ACC112 (cell line): ENCODE results near the gene CARMIL3.

ENCODE experiments used
- H2AFZ ChIP-seq: fragments of 200-600 bp; sonication (generic); one replicate; pipeline ENCODE4 v1.6.0; 2017; ENCODE audit warnings: antibody characterized with exemption, low read length; ENCODE audit not compliant: unreplicated experiment
- H3K27ac ChIP-seq: fragments of 200-600 bp; sonication (generic); 2 replicates; pipeline ENCODE4 v1.5.1; 2014; ENCODE audit warnings: low read depth, mild to moderate bottlenecking, antibody characterized with exemption, low read length, moderate library complexity
- H3K27me3 ChIP-seq: fragments of 200-600 bp; sonication (generic); 2 replicates; pipeline ENCODE4 v1.6.1; 2014; ENCODE audit warnings: mild to moderate bottlenecking, antibody characterized with exemption, low read length, moderate library complexity, mixed read lengths; ENCODE audit not compliant: insufficient read depth
- H3K36me3 ChIP-seq: fragments of 200-600 bp; sonication (generic); 2 replicates; pipeline ENCODE4 v1.6.1; 2016; ENCODE audit warnings: mild to moderate bottlenecking, antibody characterized with exemption, low read length, moderate library complexity, mixed read lengths; ENCODE audit not compliant: insufficient read depth
- H3K4me1 ChIP-seq: fragments of 200-600 bp; sonication (generic); one replicate; pipeline ENCODE4 v1.6.1; 2016; ENCODE audit warnings: low read length, mixed read lengths; ENCODE audit not compliant: insufficient read depth, unreplicated experiment, control insufficient read depth
- H3K4me3 ChIP-seq: fragments of 200-600 bp; sonication (generic); 2 replicates; pipeline ENCODE4 v1.5.1; 2014; ENCODE audit warnings: mild to moderate bottlenecking, low read depth, low read length
- H3K79me2 ChIP-seq: fragments of 200-600 bp; sonication (generic); one replicate; pipeline ENCODE4 v1.6.0; 2016; ENCODE audit warnings: low read length; ENCODE audit not compliant: control insufficient read depth, unreplicated experiment, insufficient read depth

CARMIL3 gene

DNA sequence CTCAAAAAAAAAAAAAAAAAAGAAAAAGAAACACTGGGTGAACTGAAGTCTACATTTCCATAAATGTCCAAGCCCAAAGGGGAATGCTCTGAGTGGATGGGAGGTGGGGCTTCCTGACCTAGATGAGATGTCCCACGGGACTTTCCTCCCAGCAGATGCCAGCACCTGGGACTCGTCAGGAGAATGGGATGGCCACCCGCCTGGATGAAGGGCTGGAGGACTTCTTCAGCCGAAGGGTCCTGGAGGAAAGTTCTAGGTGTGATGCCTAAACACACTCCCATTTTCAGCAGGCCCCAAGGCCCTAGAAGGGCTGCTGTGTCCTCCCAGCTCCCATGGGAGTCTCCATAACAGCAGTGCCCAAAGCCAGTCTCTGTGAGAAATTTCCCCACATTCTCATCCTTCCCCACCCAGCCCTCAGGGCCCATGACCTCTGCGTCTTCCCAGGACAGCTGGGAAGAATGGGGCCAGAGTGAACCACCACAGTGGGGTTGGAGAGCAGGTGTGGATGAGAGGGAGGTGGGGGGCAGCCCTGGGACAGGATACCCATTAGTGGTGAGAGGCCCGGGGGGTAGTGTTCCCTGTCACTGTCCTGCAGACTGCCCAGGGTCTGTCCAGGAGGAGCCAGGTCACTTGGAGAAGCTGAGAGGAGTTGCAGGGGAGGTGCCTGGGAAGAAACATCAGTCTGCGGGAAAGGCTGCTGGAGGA lies 12.4 kb downstream of the CARMIL3 start:
- Histone ChIP-seq H3K4me1 (no peaks in the 10 kb centered on the region), H2AFZ (no peak overlapping the region), H3K27me3 (peaks cover 15% of the 10 kb centered on the region; the same call in 1 of the 2 replicates), H3K36me3 (no peaks in the 10 kb centered on the region), H3K4me3 (no peak overlapping the region), H3K79me2 (no peaks in the 10 kb centered on the region), H3K27ac (no peak overlapping the region)

DNA sequence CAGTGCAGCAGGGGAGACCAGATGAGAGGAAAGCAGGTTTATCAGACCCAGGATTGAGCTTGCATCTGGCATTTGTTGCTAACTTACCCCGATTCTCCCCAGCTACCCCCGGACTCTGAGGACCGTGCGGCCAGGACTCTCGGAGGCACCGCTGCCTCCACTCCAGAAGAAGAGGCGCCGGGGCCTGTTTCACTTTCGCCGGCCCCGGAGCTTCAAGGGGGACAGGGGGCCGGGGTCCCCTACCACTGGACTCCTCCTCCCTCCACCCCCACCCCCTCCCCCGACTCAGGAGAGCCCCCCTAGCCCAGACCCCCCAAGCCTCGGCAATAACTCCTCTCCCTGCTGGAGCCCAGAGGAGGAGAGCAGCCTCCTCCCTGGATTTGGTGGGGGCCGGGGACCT lies 13.0 kb downstream of the CARMIL3 start:
- Histone ChIP-seq H3K27me3 (peaks cover 21% of the 10 kb centered on the region), H2AFZ (no peak overlapping the region), H3K4me3 (no peak overlapping the region), H3K36me3 (no peaks in the 10 kb centered on the region), H3K27ac (no peak overlapping the region), H3K79me2 (no peaks in the 10 kb centered on the region), H3K4me1 (no peaks in the 10 kb centered on the region)

- Histone ChIP-seq H3K79me2 (no peaks in the 10 kb centered on the region), H3K4me1 (no peaks in the 10 kb centered on the region), H3K36me3 (no peaks in the 10 kb centered on the region), H2AFZ (no peak overlapping the region), H3K27me3 (peaks cover 25% of the 10 kb centered on the region), H3K27ac (no peak overlapping the region), H3K4me3 (no peak overlapping the region)
These were observed 13.6 kb downstream of the CARMIL3 start for GRCh38 chr14:24065408-24065807.

DNA sequence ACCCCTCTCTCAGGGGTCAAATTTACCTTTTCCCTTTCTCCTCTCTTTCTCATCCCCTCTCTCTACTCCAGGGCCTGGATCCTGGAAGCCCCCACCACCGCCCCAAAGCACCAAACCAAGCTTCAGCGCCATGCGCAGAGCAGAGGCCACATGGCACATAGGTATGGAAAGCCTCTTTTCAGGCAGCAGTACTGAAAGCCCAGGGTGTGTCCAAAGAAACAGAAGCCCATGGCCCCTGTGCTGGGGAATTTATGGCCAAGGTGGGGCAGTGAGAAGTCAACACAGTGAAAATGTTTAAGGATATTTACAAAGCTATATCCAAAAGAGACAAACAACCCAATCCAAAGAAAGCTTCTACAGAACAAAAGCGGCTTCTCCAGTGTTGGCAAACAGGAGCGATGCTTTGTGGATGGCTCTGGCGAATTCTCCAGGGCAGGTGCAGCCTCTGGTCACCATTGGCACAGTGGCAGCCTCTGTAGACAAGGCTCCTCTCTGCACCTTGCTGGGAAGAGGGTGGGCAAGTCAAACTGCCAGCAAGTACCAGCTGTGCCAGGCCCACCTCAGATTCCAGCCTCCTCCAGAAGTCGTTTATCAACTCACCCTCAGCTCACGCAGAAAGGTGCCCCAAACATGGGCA lies 14.8 kb downstream of the CARMIL3 start:
- H3K4me3 ChIP-seq = no peak overlapping the region
- no peaks in the 10 kb centered on the region for H3K79me2 ChIP-seq
- peaks cover 37% of the 10 kb centered on the region for H3K27me3 ChIP-seq
- H2AFZ ChIP-seq = no peak overlapping the region
- no peaks in the 10 kb centered on the region for H3K36me3 ChIP-seq
- no peak overlapping the region for H3K27ac ChIP-seq
- H3K4me1 ChIP-seq = no peaks in the 10 kb centered on the region

DNA sequence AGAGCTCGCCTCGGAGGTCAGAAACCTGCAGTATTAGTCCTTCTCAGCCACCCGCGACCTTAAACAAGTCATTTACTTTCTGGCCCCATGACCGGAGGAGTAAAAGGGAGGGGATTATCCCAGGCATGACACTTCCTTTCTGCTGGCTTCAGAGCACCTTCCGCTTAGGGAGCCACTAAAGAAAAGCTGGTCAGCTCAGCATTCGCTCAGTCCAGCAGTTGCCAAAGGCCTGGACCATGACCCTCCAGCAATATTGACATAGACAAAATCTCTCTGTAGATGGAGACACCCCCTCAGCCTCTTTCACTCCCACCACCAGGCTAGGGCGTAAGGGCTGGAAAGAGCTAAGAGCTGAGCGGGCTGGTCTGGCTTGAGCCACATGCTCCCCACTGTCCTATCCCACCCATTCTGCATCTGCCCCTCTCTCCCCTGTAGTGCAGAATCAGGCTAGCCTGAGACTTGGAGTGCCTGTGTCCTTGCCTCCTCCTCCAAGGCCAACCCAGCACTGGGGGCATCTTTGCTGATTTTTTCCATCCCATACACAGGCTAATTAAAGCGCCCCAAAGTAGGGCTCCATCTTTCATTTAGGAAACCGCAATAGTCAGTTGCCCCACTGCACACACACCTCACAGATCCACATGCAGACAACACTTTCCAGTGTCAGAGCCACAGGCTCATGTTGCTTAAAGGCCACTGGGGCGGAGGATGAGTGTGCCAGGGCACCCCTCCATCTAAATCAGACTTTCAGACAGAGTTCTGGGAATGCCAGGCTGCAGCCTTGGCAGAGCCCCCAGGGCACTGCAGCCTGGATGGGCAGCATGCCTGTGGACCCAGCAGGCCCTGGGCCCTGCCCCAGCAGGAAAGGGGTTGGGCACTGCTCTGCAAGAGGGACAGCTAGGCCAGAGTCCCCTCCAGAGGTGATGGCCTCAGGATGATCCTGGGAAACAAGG lies 15.6 kb downstream of the CARMIL3 start:
- H3K36me3 ChIP-seq = no peaks in the 10 kb centered on the region
- H2AFZ ChIP-seq = no peak overlapping the region
- H3K4me3 ChIP-seq = no peak overlapping the region
- no peak overlapping the region for H3K27ac ChIP-seq
- H3K79me2 ChIP-seq = no peaks in the 10 kb centered on the region
- no peaks in the 10 kb centered on the region for H3K4me1 ChIP-seq
- peaks cover 45% of the 10 kb centered on the region for H3K27me3 ChIP-seq

GRCh38 chr14:24068711-24069410 lies 17.1 kb downstream of the CARMIL3 start:
- H3K79me2 ChIP-seq = no peaks in the 10 kb centered on the region
- no peaks in the 10 kb centered on the region for H3K4me1 ChIP-seq
- no peak overlapping the region for H3K27ac ChIP-seq
- no peaks in the 10 kb centered on the region for H3K36me3 ChIP-seq
- no peak overlapping the region for H3K4me3 ChIP-seq
- H2AFZ ChIP-seq = no peak overlapping the region
- H3K27me3 ChIP-seq = peaks cover 58% of the 10 kb centered on the region

DNA sequence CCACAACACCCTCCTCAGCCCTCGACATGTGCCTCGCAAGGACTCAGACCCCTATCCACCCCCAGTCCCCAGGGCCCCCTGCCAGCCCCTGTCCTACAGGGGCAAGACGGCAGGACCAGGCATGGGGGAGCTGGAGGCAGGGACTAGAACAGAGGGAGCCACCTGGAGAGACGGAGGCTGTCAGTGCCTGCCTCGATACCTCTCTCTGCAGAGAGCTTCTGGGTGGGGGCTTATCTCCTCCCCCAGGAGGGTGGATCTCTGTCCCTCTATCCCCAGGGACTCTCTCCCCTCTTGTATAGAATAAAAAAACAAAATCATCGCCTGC lies 17.6 kb downstream of the CARMIL3 start:
- H3K4me3 ChIP-seq = no peak overlapping the region
- H3K27me3 ChIP-seq = peaks cover 62% of the 10 kb centered on the region
- no peak overlapping the region for H2AFZ ChIP-seq
- H3K36me3 ChIP-seq = no peaks in the 10 kb centered on the region
- H3K27ac ChIP-seq = no peak overlapping the region
- H3K4me1 ChIP-seq = no peaks in the 10 kb centered on the region
- H3K79me2 ChIP-seq = no peaks in the 10 kb centered on the region

DNA sequence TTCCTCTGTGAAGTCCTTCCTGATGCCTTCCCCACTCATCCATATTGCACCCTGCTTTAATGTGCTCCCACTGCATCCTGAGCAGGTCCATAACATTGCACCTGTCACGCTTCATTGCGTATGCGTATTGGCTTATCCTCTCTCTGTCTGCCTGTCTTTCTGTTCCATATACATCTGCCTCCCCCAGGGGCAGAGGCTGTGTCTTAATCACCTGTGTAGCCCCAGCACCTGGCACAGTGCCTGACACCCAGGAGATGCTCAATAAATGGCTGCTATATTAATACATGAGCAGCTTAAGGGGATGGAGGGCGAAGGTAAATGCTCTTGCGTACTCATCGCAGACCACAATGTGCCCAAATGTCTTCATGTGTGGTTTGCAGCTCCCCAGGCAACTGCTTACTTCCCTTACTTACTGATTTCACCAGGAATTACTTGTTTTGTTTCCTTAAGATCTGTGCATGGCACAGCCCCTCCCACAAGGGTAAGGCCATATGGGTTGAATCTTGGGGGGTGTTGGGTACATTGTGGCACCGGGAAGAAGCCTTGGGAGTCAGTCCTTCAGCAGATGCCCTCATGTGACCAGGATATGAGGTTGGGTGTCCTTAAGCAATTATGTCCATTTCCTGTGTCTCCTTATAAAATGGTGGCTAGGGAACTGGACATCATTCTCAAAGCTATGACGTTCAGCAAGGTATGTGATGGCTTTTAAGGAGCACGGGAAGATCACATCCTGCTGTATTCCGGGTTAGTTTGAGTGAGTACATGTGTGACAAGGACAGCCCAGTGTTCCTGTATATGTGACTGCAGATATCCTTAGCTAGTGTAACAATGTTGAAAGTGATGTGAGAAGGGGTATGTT lies 18.7 kb downstream of the CARMIL3 start:
- H3K4me3 ChIP-seq = no peak overlapping the region

GRCh38 chr14:24071144-24071697 lies 19.4 kb downstream of the CARMIL3 start, which contains the start of gene CPNE6:
Gene CPNE6 (plus strand): TSS chr14:24071562. CDS start chr14:24072937, 1,375 bp downstream.
- no peak within 1 kb of the TSS for H2AFZ ChIP-seq
- H3K36me3 ChIP-seq = no peaks in the 10 kb centered on the region
- H3K27ac ChIP-seq = no peak within 1 kb of the TSS
- no peak within 1 kb of the TSS for H3K4me3 ChIP-seq
- H3K27me3 ChIP-seq = peaks cover 69% of the 10 kb centered on the region
- no peaks in the 10 kb centered on the region for H3K79me2 ChIP-seq
- no peaks in the 10 kb centered on the region for H3K4me1 ChIP-seq

More for the DNA sequence above, 18.7 kb downstream of the CARMIL3 start:
- H3K36me3 ChIP-seq = no peaks in the 10 kb centered on the region
- no peak overlapping the region for H3K27ac ChIP-seq
- no peak overlapping the region for H2AFZ ChIP-seq
- H3K4me1 ChIP-seq = no peaks in the 10 kb centered on the region
- no peaks in the 10 kb centered on the region for H3K79me2 ChIP-seq
- H3K27me3 ChIP-seq = peaks cover 66% of the 10 kb centered on the region
